ENCODE data around the gene LY6G5C. TPM values are rescaled to one million over a fixed set of nuclear protein-coding genes. Genes with fewer than 3 reads are reported as not detected.

Gene LY6G5C
- total and polyA plus RNA-seq, 2 of the 13 experiments (the other 11 are each of a cell fraction or from before 2014, with no cell fraction given): 0.33 to 0.55 TPM

DNA sequence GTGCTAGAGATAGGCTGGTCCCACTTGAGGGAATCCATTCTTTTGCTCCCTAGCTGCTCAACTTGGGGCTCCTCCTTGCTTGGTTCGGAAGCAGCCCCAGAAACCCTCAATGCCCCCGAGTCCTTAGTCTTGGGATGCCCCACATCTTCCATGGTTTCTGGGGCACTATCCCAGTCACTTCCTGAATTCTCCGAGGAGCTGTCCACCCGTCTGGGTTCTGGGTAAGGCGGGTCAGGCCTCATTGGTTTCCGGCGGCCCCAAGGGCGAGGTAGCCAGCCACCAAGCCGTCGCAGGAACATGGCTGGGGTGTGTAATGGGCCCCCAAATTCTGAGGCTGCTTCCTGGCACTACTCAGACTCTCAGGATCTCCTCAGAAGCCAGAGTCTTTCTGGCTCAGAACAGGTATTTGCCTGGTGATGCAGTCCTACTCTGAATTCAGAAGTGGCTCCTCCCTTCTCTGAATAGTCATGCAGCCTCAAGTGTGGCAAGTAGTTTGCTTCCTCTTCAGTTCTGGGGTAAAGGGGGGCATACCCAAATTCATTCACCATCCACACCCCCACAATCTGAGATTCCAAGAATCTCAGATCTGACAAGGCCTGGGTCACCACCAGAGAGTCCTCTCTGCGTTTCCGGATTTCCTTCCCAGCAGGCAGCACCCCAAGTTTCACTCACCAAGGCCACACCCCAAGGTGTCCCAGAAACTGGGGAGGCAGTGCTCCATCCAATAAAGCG lies 21.1 kb downstream of the LY6G5C start (continued):
- TF ChIP-seq ZNF264 (CRISPR knock-in tag; IDR thresholded peaks at IDR 0.05) (no peak), ZNF766 (CRISPR knock-in tag; IDR thresholded peaks at IDR 0.05; ENCODE audit: borderline replicate concordance) (no peak), BCL6 (CRISPR knock-in tag; IDR thresholded peaks at IDR 0.05) (no peak), ZNF839 (CRISPR knock-in tag; IDR thresholded peaks at IDR 0.05; ENCODE audit: borderline replicate concordance) (no peak), FOXM1 (CRISPR knock-in tag; IDR thresholded peaks at IDR 0.05) (no peak), ZNF136 (CRISPR knock-in tag; IDR thresholded peaks at IDR 0.05; ENCODE audit: low read depth) (no peak), NCOR1 (IDR thresholded peaks at IDR 0.05; ENCODE audit: borderline replicate concordance, low read length) (no peak), ZNF619 (CRISPR knock-in tag; IDR thresholded peaks at IDR 0.05) (no peak), ZKSCAN5 (CRISPR knock-in tag; IDR thresholded peaks at IDR 0.05) (no peak), ZNF138 (CRISPR knock-in tag; IDR thresholded peaks at IDR 0.05; ENCODE audit: low read depth) (no peak), HIVEP1 (CRISPR knock-in tag; IDR thresholded peaks at IDR 0.05) (no peak)
- TF ChIP-seq, protein P1, sequence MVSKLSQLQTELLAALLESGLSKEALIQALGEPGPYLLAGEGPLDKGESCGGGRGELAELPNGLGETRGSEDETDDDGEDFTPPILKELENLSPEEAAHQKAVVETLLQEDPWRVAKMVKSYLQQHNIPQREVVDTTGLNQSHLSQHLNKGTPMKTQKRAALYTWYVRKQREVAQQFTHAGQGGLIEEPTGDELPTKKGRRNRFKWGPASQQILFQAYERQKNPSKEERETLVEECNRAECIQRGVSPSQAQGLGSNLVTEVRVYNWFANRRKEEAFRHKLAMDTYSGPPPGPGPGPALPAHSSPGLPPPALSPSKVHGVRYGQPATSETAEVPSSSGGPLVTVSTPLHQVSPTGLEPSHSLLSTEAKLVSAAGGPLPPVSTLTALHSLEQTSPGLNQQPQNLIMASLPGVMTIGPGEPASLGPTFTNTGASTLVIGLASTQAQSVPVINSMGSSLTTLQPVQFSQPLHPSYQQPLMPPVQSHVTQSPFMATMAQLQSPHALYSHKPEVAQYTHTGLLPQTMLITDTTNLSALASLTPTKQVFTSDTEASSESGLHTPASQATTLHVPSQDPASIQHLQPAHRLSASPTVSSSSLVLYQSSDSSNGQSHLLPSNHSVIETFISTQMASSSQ (IDR thresholded peaks at IDR 0.05; ENCODE audit: low read depth): no peak
- TF ChIP-seq, protein P1 (CRISPR knock-in tag; IDR thresholded peaks at IDR 0.05; ENCODE audit: borderline replicate concordance): 0 out of 2 replicates have a peak, but pooled peaks have one; percentile 32
- TF ChIP-seq, protein P2, sequence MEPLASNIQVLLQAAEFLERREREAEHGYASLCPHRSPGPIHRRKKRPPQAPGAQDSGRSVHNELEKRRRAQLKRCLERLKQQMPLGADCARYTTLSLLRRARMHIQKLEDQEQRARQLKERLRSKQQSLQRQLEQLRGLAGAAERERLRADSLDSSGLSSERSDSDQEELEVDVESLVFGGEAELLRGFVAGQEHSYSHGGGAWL (CRISPR knock-in tag; IDR thresholded peaks at IDR 0.05): 0 out of 2 replicates have a peak, but pooled peaks have one; percentile 18
- TF ChIP-seq, protein P3, sequence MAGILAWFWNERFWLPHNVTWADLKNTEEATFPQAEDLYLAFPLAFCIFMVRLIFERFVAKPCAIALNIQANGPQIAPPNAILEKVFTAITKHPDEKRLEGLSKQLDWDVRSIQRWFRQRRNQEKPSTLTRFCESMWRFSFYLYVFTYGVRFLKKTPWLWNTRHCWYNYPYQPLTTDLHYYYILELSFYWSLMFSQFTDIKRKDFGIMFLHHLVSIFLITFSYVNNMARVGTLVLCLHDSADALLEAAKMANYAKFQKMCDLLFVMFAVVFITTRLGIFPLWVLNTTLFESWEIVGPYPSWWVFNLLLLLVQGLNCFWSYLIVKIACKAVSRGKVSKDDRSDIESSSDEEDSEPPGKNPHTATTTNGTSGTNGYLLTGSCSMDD (CRISPR knock-in tag; IDR thresholded peaks at IDR 0.05): no peak
- TF ChIP-seq, protein P4, sequence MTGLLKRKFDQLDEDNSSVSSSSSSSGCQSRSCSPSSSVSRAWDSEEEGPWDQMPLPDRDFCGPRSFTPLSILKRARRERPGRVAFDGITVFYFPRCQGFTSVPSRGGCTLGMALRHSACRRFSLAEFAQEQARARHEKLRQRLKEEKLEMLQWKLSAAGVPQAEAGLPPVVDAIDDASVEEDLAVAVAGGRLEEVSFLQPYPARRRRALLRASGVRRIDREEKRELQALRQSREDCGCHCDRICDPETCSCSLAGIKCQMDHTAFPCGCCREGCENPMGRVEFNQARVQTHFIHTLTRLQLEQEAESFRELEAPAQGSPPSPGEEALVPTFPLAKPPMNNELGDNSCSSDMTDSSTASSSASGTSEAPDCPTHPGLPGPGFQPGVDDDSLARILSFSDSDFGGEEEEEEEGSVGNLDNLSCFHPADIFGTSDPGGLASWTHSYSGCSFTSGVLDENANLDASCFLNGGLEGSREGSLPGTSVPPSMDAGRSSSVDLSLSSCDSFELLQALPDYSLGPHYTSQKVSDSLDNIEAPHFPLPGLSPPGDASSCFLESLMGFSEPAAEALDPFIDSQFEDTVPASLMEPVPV (CRISPR knock-in tag; IDR thresholded peaks at IDR 0.05): no peak
- TF ChIP-seq, protein P5, sequence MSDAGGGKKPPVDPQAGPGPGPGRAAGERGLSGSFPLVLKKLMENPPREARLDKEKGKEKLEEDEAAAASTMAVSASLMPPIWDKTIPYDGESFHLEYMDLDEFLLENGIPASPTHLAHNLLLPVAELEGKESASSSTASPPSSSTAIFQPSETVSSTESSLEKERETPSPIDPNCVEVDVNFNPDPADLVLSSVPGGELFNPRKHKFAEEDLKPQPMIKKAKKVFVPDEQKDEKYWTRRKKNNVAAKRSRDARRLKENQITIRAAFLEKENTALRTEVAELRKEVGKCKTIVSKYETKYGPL (CRISPR knock-in tag; IDR thresholded peaks at IDR 0.05): no peak
- TF ChIP-seq, protein P6, sequence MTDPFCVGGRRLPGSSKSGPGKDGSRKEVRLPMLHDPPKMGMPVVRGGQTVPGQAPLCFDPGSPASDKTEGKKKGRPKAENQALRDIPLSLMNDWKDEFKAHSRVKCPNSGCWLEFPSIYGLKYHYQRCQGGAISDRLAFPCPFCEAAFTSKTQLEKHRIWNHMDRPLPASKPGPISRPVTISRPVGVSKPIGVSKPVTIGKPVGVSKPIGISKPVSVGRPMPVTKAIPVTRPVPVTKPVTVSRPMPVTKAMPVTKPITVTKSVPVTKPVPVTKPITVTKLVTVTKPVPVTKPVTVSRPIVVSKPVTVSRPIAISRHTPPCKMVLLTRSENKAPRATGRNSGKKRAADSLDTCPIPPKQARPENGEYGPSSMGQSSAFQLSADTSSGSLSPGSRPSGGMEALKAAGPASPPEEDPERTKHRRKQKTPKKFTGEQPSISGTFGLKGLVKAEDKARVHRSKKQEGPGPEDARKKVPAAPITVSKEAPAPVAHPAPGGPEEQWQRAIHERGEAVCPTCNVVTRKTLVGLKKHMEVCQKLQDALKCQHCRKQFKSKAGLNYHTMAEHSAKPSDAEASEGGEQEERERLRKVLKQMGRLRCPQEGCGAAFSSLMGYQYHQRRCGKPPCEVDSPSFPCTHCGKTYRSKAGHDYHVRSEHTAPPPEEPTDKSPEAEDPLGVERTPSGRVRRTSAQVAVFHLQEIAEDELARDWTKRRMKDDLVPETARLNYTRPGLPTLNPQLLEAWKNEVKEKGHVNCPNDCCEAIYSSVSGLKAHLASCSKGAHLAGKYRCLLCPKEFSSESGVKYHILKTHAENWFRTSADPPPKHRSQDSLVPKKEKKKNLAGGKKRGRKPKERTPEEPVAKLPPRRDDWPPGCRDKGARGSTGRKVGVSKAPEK (CRISPR knock-in tag; IDR thresholded peaks at IDR 0.05; ENCODE audit: borderline replicate concordance): no peak
